Muscle layer of duodenum (tissue), 2 donors: ENCODE measurements around the gene TMEM200C.

Source experiments
- H3K27ac ChIP-seq: one replicate; pipeline ENCODE4 v1.7.0; 2013; ENCODE audit warnings: mild to moderate bottlenecking, low read length
- H3K27me3 ChIP-seq: one replicate; pipeline ENCODE4 v1.7.0; 2013; ENCODE audit warnings: low read depth, mild to moderate bottlenecking, control low read depth, low read length
- H3K36me3 ChIP-seq, 2 donors: one replicate each; pipeline ENCODE4 v1.7.0; 2013; ENCODE audit warnings: low read length in 2 of 2, control low read depth in 1 of 2, mild to moderate bottlenecking in 1 of 2; ENCODE audit not compliant: insufficient read depth in 2 of 2, control insufficient read depth in 1 of 2
- H3K4me1 ChIP-seq, 2 donors: one replicate each; pipeline ENCODE4 v1.7.0; 2013; ENCODE audit warnings: low read length in 2 of 2, mild to moderate bottlenecking in 2 of 2, control low read depth in 1 of 2, moderate library complexity in 1 of 2; ENCODE audit not compliant: insufficient read depth in 2 of 2, control insufficient read depth in 1 of 2
- H3K4me3 ChIP-seq, 2 donors: one replicate each; pipeline ENCODE4 v1.7.0; 2013; ENCODE audit warnings: low read length in 2 of 2, low read depth in 1 of 2, mild to moderate bottlenecking in 1 of 2
- H3K9me3 ChIP-seq, 2 donors: one replicate each; pipeline ENCODE4 v1.7.0; 2013; ENCODE audit warnings: low read length in 2 of 2, control low read depth in 1 of 2, mild to moderate bottlenecking in 1 of 2; ENCODE audit not compliant: control insufficient read depth in 1 of 2
- donor health status: healthy.

Gene TMEM200C

DNA sequence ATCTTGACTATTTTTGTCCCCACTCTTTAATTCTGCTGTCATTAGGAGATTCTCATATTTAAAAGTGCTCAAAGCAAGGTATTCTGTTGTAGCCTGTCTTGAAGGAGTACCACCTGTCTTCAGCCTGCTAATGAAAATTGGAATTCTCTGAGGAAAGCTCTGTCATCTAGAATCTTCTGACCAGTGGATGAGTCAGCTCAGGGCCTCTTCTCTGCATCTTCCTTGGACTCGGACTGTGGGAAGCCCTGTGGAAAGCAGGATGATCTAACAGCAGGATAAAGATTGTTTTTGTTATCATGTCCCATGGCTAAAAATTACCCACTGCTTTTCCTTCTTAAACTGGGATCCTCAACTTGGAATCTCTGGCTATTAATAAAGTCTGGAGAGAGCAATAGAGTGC, 18.7 kb upstream of the TMEM200C start:
- H3K27me3 ChIP-seq, result no peaks in the 10 kb centered on the region
- H3K27ac ChIP-seq, result no peak overlapping the region

DNA sequence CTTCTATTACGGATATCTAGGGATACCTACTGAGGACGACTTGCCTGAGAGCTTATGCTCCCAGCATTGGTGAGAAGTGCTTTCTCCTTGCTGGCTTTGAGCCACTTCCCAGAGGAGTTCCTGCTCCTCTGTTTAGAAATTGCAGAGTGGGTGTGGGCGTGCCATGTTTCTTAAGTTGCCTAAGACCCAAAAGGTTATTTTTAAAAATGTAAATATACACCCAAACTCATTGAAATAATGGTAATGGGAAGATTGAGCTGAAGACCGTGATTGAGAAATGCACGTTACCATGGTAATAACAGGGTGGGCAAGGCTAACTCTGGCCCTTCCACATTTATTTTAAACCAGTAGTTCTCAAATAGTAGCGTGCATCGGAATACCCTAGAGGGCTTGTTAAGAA, 17.2 kb upstream of the TMEM200C start:
- Histone ChIP-seq H3K4me3 (no peak overlapping the region), H3K27ac (no peak overlapping the region), H3K27me3 (no peaks in the 10 kb centered on the region), H3K9me3 (no peaks in the 10 kb centered on the region), H3K4me1 (no peaks in the 10 kb centered on the region), H3K36me3 (no peaks in the 10 kb centered on the region)

More for the DNA sequence above, 18.7 kb upstream of the TMEM200C start:
- no peaks in the 10 kb centered on the region for H3K9me3 ChIP-seq
- no peaks in the 10 kb centered on the region for H3K4me1 ChIP-seq
- no peaks in the 10 kb centered on the region for H3K36me3 ChIP-seq
- no peak overlapping the region for H3K4me3 ChIP-seq

DNA sequence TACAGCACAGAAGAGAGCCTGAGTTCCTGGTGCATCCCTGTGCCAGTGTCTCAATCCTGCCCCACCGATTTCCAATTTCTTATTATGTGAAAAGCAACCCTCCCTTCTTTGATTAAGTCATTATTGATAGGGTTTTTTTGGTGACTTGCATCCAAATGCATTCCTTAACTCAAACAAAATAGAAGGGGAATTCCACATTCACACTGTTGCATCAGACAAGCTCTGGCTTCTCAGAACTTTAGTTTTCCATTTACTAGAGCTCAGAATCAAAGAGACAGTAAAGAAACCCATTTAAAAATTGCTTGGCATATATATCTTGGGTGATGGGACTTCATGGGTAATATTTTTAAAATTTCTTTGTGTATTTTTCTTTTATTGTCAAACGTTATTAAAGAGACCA, 13.8 kb upstream of the TMEM200C start:
- H3K9me3 ChIP-seq, result no peaks in the 10 kb centered on the region
- no peaks in the 10 kb centered on the region for H3K27me3 ChIP-seq
- H3K27ac ChIP-seq, result no peak overlapping the region
- no peaks in the 10 kb centered on the region for H3K36me3 ChIP-seq
- no peaks in the 10 kb centered on the region for H3K4me1 ChIP-seq
- H3K4me3 ChIP-seq, result no peak overlapping the region

DNA sequence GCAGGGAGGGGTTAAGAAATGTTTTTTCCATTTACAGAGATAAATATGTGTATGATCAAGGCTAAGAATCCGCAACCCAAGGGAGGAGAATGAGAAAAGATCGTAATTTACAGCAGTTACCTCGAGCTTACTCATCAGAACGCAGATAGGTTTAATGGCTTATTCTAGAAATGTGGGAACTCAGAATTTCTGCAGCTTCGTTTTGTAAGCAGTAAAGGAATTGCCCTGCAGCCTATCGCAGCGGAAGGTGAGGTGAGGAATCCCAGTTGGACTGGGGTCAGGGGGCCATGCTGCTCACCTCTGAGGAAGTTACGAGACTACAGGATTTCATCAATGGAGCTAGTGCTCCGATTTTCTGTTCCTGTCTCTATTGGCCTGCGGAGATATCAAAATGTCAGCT, 8.1 kb upstream of the TMEM200C start:
- Histone ChIP-seq H3K4me3 (no peak overlapping the region), H3K9me3 (no peaks in the 10 kb centered on the region), H3K27ac (no peak overlapping the region), H3K36me3 (no peaks in the 10 kb centered on the region), H3K4me1 (no peaks in the 10 kb centered on the region), H3K27me3 (no peaks in the 10 kb centered on the region)

GRCh38 chr18:5900262-5900661, 4.9 kb upstream of the TMEM200C start:
- Histone ChIP-seq H3K27me3 (peaks cover 12% of the 10 kb centered on the region), H3K4me3 (no peak overlapping the region), H3K9me3 (no peaks in the 10 kb centered on the region), H3K27ac (no peak overlapping the region), H3K4me1 (peaks cover 0 to 6% of the 10 kb centered on the region in 2 donors), H3K36me3 (no peaks in the 10 kb centered on the region)

GRCh38 chr18:5899835-5900234, 4.5 kb upstream of the TMEM200C start:
- H3K36me3 ChIP-seq, result no peaks in the 10 kb centered on the region
- peaks cover 0 to 8% of the 10 kb centered on the region in 2 donors for H3K4me1 ChIP-seq
- H3K27me3 ChIP-seq, result peaks cover 13% of the 10 kb centered on the region
- no peak overlapping the region for H3K4me3 ChIP-seq
- H3K27ac ChIP-seq, result no peak overlapping the region
- no peaks in the 10 kb centered on the region for H3K9me3 ChIP-seq

GRCh38 chr18:5895876-5896740, 786 bp upstream of the TMEM200C start:
- Histone ChIP-seq H3K27me3 (peaks cover 38% of the 10 kb centered on the region), H3K9me3 (no peaks in the 10 kb centered on the region), H3K4me1 (peaks cover 0 to 20% of the 10 kb centered on the region in 2 donors), H3K4me3 (peak overlapping the region; percentile 30 to 67), H3K27ac (no peak overlapping the region), H3K36me3 (no peaks in the 10 kb centered on the region)

- no peaks in the 10 kb centered on the region for H3K36me3 ChIP-seq
- H3K4me3 ChIP-seq, result peak overlapping the region; percentile 12 to 60
- no peaks in the 10 kb centered on the region for H3K9me3 ChIP-seq
- H3K4me1 ChIP-seq, result peaks cover 0 to 29% of the 10 kb centered on the region in 2 donors
- H3K27me3 ChIP-seq, result peaks cover 42% of the 10 kb centered on the region
- no peak overlapping the region for H3K27ac ChIP-seq
These were observed 567 bp downstream of the TMEM200C start for GRCh38 chr18:5894611-5895298.

- Histone ChIP-seq H3K36me3 (no peaks in the 10 kb centered on the region), H3K4me1 (peaks cover 0 to 29% of the 10 kb centered on the region in 2 donors), H3K27ac (no peak overlapping the region), H3K9me3 (no peaks in the 10 kb centered on the region), H3K27me3 (peaks cover 42% of the 10 kb centered on the region), H3K4me3 (peak overlapping the region; percentile 12 to 60)
These were observed 1.2 kb downstream of the TMEM200C start for GRCh38 chr18:5893956-5894610.

DNA sequence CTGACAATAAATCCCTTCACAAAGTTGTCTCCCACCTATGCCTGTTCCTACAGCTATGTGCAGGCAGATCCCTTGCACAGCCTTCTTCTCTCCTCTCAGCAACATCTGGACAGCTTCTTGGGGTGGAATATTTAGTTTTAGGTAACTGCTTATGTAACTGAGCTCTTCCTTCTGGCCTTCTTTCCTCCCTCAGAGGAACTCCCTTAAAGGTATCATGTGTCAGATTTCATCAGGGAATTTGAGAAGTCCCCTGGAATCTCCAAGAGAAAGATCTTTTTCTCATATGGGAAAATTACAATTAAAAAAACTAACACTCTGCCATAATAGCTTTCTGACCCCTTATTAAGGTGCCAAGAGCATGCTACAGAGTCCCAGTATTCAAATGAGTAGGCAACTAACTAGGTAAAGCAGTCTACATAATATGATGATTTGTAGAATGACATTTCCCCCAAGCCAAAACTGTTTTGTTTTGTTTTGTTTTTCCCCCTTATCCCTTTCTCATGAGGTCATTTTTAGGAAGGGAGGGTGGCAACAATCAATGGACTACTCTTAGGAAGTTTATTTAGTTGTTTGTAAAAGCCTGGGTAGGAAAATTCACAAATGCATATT, 2.4 kb downstream of the TMEM200C start:
- H3K4me3 ChIP-seq, result no peak overlapping the region
- H3K9me3 ChIP-seq, result no peaks in the 10 kb centered on the region
- no peaks in the 10 kb centered on the region for H3K36me3 ChIP-seq
- peaks cover 0 to 29% of the 10 kb centered on the region in 2 donors for H3K4me1 ChIP-seq
- H3K27me3 ChIP-seq, result peaks cover 42% of the 10 kb centered on the region
- H3K27ac ChIP-seq, result no peak overlapping the region

DNA sequence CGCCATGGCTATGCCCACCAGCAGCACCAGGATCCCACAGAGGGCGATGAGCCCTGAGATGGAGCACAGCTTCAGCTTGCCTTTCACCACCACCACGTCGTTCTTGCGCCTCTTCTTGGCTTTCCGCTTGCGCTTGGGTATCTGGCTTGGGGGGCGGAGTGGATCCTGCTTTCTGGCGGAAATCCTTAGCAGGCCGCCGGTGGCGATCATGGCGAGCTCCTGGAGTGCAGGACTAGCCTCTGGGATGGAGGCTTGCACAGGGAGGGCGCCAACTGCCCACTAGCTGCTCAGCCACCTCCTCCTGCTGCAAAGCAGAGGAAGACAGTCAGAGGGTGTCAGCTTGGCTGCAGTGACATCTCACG, 3.5 kb downstream of the TMEM200C start:
- Histone ChIP-seq H3K9me3 (no peaks in the 10 kb centered on the region), H3K27ac (no peak overlapping the region), H3K4me3 (no peak overlapping the region), H3K27me3 (peaks cover 37% of the 10 kb centered on the region), H3K36me3 (no peaks in the 10 kb centered on the region), H3K4me1 (peaks cover 0 to 29% of the 10 kb centered on the region in 2 donors)
